CD4-positive, alpha-beta T cell treated with Interleukin-2 at 100 ng/mL for 4 hours (primary cell): ENCODE results near the gene ADGRV1.
"Not testable (repeated sequence)": the region's sequence is repeated elsewhere in the genome, so short reads cannot be mapped to it uniquely, and the experiment has no call there.

Experiments
- DNase-seq: peaks from one replicate; pipeline ENCODE4 v3.0.0-alpha.2; 2020; ENCODE audit warnings: low spot score

ADGRV1 gene

DNA sequence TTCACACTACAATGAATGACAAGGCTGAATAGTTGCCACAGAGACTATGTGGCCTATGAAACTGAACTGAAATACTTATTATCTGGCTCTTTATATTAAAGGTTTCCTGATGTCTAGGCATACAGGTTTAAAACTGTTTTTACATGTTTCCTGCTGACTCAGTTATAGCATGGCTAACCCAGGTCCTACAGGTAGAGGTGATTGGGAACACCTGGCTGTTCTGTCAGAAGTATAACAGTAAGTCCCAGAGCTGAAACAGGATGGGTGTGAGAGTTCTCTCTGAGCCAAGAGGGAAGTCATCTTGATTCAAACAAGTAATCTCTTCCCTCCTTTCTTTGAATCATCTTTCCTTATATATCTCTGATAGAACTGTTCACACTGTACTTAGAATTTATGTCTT is 4.9 kb upstream of the ADGRV1 start:
- DNase-seq, result no peak

GRCh38 chr5:90554358-90555006 is 4.1 kb upstream of the ADGRV1 start:
- no peak for DNase-seq

- DNase-seq, result no peak
Observed at GRCh38 chr5:90555666-90556065, 2.9 kb upstream of the ADGRV1 start.

DNA sequence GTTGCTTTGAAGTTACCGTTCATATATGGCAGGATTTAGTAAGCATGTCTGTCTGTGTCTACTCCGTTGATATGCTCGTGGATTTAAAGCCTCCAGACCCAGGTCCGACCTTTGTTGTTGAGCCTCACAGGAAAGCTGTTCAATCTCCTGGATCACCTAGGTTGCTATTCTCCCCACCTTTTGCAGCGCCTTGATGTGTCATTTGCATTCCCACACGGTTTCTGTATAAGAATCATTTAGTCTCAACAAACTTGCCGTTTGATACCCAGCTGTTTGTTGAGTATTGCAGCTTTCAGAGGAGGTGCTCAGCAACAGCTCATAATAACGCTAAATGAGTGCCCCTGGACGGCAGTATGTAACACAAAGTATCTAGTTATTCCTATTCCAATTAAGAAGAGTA is 1.2 kb upstream of the ADGRV1 start:
- no peak for DNase-seq

- no peak for DNase-seq
Observed at GRCh38 chr5:90557871-90558270, 726 bp upstream of the ADGRV1 start.

DNA sequence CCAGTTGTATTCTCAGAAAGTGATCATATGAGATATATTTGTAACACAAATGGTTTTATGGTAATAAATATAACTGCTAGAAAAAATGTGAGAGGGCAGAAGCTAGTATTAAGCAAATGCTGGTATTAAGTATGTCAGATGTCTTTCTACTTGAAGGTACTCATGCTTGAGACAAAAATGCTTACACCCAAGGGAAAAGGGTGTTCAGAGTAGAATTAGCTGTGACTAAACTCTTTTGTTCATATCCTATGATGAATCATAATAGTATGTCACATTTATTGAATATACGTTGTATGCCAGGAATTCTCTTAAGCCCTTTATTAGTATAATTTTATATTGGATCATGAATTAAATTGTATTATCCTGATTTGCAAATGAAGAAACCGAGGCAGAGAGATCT is 2.2 kb downstream of the ADGRV1 start:
- DNase-seq, result no peak

DNA sequence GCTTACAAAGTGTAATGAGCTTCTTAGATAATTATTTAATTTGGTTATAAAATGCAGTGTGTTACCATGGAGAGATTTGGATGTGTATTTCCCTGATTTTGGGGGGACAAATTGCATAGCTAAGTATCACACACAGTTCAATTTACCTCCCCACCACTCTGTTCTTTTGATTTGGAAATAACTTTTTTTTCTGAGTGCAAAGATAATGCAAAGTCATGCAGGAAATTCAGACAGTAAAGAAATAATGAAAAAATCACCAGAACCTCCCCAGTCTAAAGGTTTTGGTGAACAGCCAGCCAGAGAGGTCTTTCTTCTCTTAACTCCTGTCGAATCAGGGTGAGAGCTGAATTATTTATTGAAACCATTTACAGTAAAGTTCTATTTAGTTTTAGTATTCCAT is 3.2 kb downstream of the ADGRV1 start:
- no peak for DNase-seq

DNA sequence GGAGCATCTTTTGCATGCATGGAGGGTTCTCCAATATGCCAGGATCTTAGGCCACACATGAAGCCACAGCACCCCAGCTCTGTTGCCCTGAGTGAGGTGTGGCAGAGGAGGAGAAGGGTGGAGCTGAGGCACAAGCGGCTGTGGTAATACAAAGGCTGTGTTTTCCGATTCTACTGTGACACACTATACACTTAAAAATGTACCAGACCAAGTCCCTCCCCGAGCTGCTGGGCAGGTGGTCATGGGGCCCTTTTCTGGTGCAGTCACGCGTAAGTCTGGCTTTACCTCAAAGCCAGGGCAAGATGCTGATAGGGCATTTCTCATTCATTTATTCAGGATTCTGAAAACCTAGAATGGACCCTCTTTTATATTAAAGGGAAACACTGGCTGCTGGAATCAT is 3.7 kb downstream of the ADGRV1 start:
- no peak for DNase-seq

DNA sequence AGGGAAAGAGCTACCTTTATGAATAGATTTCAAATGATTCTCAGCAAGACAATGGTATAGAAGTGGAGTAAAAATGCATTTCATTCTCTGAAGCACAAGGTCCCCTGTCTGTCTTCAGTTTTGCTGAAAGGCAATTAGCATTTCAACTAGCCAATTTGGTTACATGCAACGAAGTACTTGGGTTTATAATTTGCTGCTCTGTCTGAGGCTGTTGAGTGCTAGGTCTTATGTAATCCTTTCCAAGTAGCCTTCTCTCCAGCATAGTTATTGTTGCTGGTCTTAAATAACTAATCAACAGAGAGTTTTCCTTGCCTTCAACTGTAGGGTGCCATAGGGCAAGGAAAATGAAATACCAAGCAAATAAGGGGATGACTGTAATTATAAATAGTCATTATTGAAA is 4.5 kb downstream of the ADGRV1 start:
- DNase-seq, result no peak

- DNase-seq, result no peak
Observed at GRCh38 chr5:90565491-90565890, 6.9 kb downstream of the ADGRV1 start.

DNA sequence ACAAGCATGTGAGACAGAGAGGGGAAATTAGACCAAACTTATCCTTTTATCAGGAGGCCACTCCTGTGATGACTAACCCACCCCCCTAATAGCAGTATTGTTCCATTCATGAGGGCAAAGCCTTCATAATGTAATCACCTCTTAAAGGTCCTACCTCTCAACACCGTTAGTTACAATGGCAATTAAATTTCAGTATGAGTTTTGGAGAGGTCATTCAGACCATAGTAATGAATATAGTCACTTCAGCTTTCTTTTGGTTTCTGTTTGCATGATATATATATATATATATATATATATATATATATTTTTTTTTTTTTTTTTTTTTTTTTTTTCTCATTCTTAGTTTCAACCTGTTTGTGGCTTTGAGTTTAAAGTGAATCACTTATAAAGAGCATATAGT is 10.5 kb downstream of the ADGRV1 start:
- DNase-seq, result no peak

GRCh38 chr5:90570034-90570433 is 11.4 kb downstream of the ADGRV1 start:
- DNase-seq, result no peak

DNA sequence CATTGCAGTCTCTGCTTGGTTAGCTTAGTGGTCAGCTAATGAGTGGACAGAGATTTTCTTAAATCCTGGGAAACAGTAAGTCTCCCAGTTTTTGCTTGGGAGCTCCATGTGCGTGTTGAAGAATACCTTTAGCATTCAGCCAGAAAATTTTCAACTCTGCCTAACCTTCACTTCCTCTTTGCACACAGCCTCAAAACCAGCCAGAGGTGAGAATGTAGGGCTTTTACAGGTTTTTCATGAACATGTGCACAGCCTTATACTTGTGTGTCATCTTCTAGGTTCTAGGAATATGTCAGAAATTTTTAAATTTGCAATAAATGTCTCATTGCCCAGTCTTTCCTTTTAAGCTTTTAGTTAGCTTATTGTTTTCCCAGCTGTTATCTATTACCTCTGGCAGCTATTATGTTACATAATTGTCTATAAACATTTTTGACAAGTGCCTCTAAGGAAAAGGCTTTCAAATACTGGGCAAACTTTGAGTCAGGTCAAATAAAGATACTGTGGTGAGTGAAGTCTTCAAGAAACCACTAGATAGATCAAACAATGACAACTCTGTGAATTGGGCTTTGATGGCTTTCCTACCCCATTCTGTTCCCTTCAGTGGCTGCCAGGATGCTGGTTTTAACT is 12.7 kb downstream of the ADGRV1 start:
- DNase-seq, result no peak

DNA sequence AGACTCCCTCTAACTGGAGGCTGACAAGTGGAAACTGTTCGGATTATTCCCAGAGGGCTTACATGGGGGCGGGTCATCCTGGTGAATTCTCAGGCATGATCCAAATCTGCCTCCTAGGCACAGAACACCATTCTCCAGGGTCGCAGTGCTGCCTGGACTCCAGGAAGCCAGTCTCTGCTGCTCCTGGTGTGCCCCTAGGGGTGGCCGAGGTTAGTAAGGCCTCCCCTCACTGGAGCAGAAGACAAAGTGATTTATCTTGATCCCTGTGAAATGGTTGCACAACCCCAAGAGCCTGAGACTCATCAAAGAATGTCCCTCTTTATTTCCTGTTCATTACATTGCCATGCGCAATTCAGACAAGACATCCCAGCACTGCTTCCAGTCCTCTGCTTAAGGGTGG is 17.1 kb downstream of the ADGRV1 start:
- no peak for DNase-seq

- DNase-seq, result not testable (repeated sequence)
Observed at GRCh38 chr5:90576566-90576965, 18.0 kb downstream of the ADGRV1 start.

- not testable (repeated sequence) for DNase-seq
Observed at GRCh38 chr5:90579905-90580304, 21.3 kb downstream of the ADGRV1 start.

- no peak for DNase-seq
Observed at GRCh38 chr5:90581956-90582355, 23.4 kb downstream of the ADGRV1 start.

- DNase-seq, result no peak
Observed at GRCh38 chr5:90585337-90585986, 26.9 kb downstream of the ADGRV1 start.

DNA sequence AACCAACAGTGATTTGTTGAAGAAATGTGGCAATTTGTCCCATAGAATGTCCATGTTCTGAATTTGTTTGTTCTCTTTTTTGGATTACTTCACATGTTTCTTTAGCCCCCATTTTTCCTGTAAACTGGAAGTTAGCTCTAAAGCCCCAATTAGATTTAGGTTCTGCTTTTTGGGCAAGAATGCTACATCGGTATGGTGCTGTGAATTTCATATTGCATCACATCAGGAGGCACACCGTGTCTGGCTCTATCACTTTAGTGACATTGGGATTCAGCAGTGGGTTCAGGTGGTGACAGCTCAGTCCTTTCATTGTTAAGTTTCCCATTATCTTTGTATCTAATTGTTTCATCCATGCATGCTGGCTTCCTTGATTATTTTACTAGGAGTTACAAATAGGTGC is 27.9 kb downstream of the ADGRV1 start:
- no peak for DNase-seq

DNA sequence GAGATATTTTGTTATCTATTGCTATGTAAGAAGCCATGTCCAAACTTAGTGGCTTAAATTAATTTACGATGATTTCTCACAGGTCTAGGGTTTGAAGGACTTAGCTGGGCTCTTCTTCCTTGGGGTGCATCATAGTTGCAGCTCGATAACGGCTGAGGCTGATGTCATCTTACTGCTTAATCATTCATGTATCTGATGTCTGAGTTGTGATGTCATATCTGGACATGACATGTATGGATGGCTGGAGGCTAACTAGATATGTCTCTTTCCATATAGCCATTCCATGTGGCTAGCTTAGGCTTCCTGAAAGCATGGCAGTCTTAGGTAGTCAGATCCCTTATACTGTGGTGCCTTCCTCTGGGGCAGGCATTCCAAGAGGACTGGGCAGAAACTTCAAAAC is 31.6 kb downstream of the ADGRV1 start:
- DNase-seq, result no peak

DNA sequence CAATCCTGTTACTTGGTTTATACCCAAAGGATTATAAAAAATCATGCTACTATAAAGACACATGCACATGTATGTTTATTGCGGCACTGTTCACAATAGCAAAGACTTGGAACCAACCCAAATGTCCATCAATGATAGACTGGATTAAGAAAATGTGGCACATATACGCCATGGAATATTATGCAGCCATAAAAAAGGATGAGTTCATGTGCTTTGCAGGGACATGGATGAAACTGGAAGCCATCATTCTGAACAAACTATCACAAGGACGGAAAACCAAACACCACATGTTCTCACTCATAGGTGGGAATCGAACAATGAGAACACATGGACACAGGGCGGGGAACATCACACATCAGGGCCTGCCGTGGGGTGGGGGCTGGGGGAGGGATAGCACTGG is 34.5 kb downstream of the ADGRV1 start:
- not testable (repeated sequence) for DNase-seq

GRCh38 chr5:90595766-90596165 is 37.2 kb downstream of the ADGRV1 start:
- DNase-seq, result not testable (repeated sequence)

GRCh38 chr5:90598293-90598692 is 39.7 kb downstream of the ADGRV1 start:
- no peak for DNase-seq

DNA sequence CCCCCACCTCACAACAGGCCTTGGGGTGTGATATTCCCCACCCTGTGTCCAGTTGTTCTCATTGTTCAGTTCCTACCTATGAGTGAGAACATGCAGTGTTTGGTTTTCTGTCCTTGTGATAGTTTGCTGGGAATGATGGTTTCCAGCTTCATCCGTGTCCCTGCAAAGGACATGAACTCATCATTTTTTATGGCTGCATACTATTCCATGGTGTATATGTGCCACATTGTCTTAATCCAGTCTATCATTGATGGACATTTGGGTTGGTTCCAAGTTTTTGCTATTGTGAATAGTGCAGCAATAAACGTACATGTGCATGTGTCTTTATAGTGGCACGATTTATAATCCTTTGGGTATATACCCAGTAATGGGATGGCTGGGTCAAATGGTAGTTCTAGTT is 41.7 kb downstream of the ADGRV1 start:
- DNase-seq, result not testable (repeated sequence)
